ENCODE results near the gene AXDND1. TPM values are rescaled to one million over a fixed set of nuclear protein-coding genes. Genes with fewer than 3 reads are reported as not detected.
"Not testable (repeated sequence)": the region's sequence is repeated elsewhere in the genome, so short reads cannot be mapped to it uniquely, and the experiment has no call there.

Gene AXDND1
- total and polyA plus RNA-seq, 2 experiments from 2014 or later, result not detected

GRCh38 chr1:179437171-179437570 is 71.4 kb downstream of the AXDND1 start:
- no peak overlapping the region for H3K27ac Mint-ChIP-seq
- no peaks in the 10 kb centered on the region for H3K4me1 ChIP-seq (ENCODE audit: insufficient read depth)
- H3K9me2 ChIP-seq (ENCODE audit: insufficient read depth), result peaks cover 4% of the 10 kb centered on the region; the same call in 1 of the 2 replicates
- H3K9me3 Mint-ChIP-seq, result peaks cover 3% of the 10 kb centered on the region; the same call in 1 of the 3 replicates
- no peak overlapping the region for H3K4me3 ChIP-seq
- TF ChIP-seq ZNF331 (CRISPR knock-in tag; IDR thresholded peaks at IDR 0.05; ENCODE audit: low read depth), result no peak
- no peak for TF ChIP-seq ZNF114 (CRISPR knock-in tag; IDR thresholded peaks at IDR 0.05)
- TF ChIP-seq ZNF462 (CRISPR knock-in tag; IDR thresholded peaks at IDR 0.05), result no peak
- TF ChIP-seq JUNB (IDR thresholded peaks at IDR 0.05; ENCODE audit: unreplicated experiment), result no peak
- no peak for TF ChIP-seq REST (IDR thresholded peaks at IDR 0.05; ENCODE audit: unreplicated experiment)
- TF ChIP-seq EZH2 (IDR thresholded peaks at IDR 0.05; ENCODE audit: low read depth, unreplicated experiment), result no peak
- TF ChIP-seq STAT1 (IDR thresholded peaks at IDR 0.05; ENCODE audit: unreplicated experiment), result no peak
- no peak for TF ChIP-seq CTCF (conservative IDR thresholded peaks at IDR 0.05; ENCODE audit: low read depth in 2 of 2)
- TF ChIP-seq NANOG (IDR thresholded peaks at IDR 0.05; ENCODE audit: borderline replicate concordance), result no peak
- TF ChIP-seq ETS1 (IDR thresholded peaks at IDR 0.05), result no peak
- H4K20me1 ChIP-seq (replicated peaks; ENCODE audit: insufficient read depth), result no peaks in the 10 kb centered on the region
- H3K79me2 ChIP-seq (replicated peaks; ENCODE audit: insufficient read depth), result no peaks in the 10 kb centered on the region
- peaks cover 4% of the 10 kb centered on the region; the same call in 1 of the 3 replicates for H3K36me3 Mint-ChIP-seq (ENCODE audit: low read depth)
- no peak for DNase-seq (ENCODE audit: low spot score)
- H3K4me1 Mint-ChIP-seq, result no peaks in the 10 kb centered on the region
- H3K27me3 ChIP-seq (ENCODE audit: insufficient read depth), result no peaks in the 10 kb centered on the region
- H3K36me3 ChIP-seq (ENCODE audit: insufficient read depth), result no peaks in the 10 kb centered on the region
- no peak overlapping the region for H3K4me3 Mint-ChIP-seq
- H3K27ac ChIP-seq (ENCODE audit: low read depth), result no peak overlapping the region
- no peak for ATAC-seq
- H3K27me3 Mint-ChIP-seq (ENCODE audit: insufficient read depth, low read depth, poor library complexity), result no peaks in the 10 kb centered on the region
- no peak overlapping the region for H2AFZ ChIP-seq
- H3F3A ChIP-seq (replicated peaks; ENCODE audit: low read depth), result no peaks in the 10 kb centered on the region
- H3K4me2 ChIP-seq, result no peak overlapping the region

GRCh38 chr1:179439646-179440045 is 73.9 kb downstream of the AXDND1 start:
- DNase-seq (ENCODE audit: low spot score); H3K4me2 ChIP-seq; H3K4me1 ChIP-seq (ENCODE audit: insufficient read depth); H3F3A ChIP-seq (replicated peaks; ENCODE audit: low read depth); H3K4me3 Mint-ChIP-seq; H3K4me3 ChIP-seq; H3K36me3 Mint-ChIP-seq (ENCODE audit: low read depth); H3K27me3 ChIP-seq (ENCODE audit: insufficient read depth); H4K20me1 ChIP-seq (replicated peaks; ENCODE audit: insufficient read depth); H3K36me3 ChIP-seq (ENCODE audit: insufficient read depth); H3K27ac Mint-ChIP-seq; H3K9me2 ChIP-seq (ENCODE audit: insufficient read depth); ATAC-seq; H3K4me1 Mint-ChIP-seq; H3K79me2 ChIP-seq (replicated peaks; ENCODE audit: insufficient read depth); H3K27me3 Mint-ChIP-seq (ENCODE audit: insufficient read depth, low read depth, poor library complexity); H2AFZ ChIP-seq; H3K27ac ChIP-seq (ENCODE audit: low read depth); H3K9me3 Mint-ChIP-seq: not testable (repeated sequence)

All from GM23338 (cell line).